SK-N-MC (cell line): Measurements from ENCODE around the gene AUNIP.

Source experiments
- EZH2 ChIP-seq: fragments of 200-600 bp; sonication (generic); IDR thresholded peaks from one replicate; pipeline ENCODE4 v1.6.1; 2017; ENCODE audit warnings: antibody characterized with exemption
- POLR2AphosphoS5 ChIP-seq: IDR thresholded peaks from 2 replicates; pipeline ENCODE4 v1.6.1; 2012; ENCODE audit warnings: mild to moderate bottlenecking, low read depth, low read length, borderline replicate concordance

- TF ChIP-seq POLR2AphosphoS5: no peak
- no peak for TF ChIP-seq EZH2
Measured at GRCh38 chr1:25872713-25873112, 13.5 kb upstream of the AUNIP start.
